Glomerular endothelial cell (primary cell): ENCODE results near the gene TBX3. TPM values are rescaled to one million over a fixed set of nuclear protein-coding genes. Genes with fewer than 3 reads are reported as not detected.

Source experiments
- DNase-seq: peaks from one replicate; pipeline ENCODE4 v3.0.0-alpha.2; 2011; ENCODE audit warnings: low read depth, low spot score; ENCODE audit errors: extremely low read depth
- total RNA-seq: library from RNA; depleted of rRNA; stranded (reverse); fragments of >200 nt; gene quantifications from 2 replicates; pipeline ENCODE4 v1.2.3, GENCODE V29; 2015

Gene TBX3
- total RNA-seq, 1 donor from 2014 or later = 6.9 TPM

DNA sequence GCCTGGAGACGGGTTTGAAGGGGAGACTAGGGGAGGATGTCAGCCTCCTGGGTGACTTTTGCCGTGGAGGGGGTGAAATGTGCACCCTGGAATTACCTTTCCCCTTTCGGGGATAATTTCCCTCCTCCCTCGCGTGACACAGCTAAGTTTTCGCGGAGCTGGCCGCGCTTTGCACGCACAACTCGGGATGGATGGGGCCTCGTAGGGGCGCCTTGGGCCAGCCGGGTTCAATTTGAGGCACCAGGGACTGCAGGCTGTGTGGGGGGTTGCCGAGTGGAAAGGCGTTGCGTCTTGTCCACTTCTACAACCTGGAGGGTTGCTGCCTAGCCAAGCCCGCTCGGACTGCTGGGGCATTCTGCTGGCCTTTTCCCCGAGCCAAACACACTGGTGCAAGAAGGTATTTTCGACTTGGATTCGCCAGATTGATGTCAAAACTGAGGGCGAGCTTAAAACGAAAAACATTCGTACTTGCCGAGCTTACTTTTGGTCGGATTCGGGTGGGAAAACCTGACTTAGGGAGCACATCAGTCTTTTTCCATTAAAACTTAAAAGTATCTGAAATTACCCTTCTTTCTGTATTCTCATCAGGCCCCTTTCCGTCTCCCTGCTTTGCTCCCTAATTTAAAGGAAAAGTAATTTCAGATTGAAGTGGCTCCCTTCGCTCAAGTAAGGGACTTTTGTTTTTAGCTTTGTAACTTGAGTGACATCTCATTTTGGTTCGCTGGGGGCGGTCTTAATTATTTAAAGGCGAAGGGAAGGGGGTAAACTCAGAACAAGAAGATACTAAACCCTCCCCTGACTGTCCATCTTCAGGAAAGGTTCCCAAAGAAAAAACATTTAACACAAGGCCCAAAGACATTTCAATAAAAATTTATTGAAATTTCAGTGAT, 14.3 kb downstream of the TBX3 start:
- no peak for DNase-seq

GRCh38 chr12:114668886-114669288, 15.1 kb downstream of the TBX3 start:
- no peak for DNase-seq

- DNase-seq = no peak
Observed at GRCh38 chr12:114668151-114668885, 15.7 kb downstream of the TBX3 start.

- no peak for DNase-seq
Observed at GRCh38 chr12:114667669-114668150, 16.3 kb downstream of the TBX3 start.

DNA sequence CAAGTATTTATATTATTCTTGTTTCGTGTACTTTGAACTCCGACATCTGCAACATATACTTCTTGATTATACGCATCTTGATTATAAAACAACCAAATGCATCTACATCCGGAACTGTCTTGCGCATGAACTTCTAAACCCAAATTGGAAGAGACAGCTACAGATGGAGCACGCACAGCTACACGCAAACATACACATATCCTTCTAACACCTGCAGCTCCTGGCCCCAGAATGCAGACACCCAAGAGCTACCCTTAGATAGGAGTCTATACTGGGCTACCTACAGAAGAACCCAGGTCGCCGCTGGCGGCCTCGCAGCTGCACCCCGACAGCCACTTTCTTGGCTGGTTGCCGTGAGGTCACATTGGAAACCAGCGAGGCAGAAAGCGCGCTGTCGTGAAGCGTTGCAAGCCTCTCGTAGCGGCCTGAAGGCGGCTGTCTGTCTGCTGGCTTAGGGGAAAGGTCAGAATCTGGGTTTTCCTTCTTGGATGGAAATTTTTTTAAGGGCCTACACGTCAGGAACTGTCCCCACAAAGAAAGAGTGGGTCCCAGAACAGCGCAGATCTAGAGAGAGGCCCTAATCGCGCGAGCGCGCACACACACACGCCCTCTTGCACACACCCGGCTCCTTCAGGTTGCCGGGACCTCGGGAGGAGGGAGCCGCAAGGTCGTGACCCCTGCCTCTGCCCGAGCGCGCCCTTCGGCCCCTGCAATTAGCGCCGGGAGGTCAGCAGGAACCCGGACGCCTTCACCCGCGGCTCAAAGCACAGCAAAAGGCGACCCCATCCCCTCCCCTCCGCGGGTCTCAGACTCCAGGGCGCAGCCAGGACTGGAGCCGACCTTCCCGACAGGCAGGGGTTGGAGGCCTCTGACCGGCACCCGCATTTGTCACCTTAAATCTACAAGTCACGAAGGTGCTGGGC, 17.0 kb downstream of the TBX3 start:
- no peak for DNase-seq

GRCh38 chr12:114665411-114666260, 18.3 kb downstream of the TBX3 start:
- no peak for DNase-seq

DNA sequence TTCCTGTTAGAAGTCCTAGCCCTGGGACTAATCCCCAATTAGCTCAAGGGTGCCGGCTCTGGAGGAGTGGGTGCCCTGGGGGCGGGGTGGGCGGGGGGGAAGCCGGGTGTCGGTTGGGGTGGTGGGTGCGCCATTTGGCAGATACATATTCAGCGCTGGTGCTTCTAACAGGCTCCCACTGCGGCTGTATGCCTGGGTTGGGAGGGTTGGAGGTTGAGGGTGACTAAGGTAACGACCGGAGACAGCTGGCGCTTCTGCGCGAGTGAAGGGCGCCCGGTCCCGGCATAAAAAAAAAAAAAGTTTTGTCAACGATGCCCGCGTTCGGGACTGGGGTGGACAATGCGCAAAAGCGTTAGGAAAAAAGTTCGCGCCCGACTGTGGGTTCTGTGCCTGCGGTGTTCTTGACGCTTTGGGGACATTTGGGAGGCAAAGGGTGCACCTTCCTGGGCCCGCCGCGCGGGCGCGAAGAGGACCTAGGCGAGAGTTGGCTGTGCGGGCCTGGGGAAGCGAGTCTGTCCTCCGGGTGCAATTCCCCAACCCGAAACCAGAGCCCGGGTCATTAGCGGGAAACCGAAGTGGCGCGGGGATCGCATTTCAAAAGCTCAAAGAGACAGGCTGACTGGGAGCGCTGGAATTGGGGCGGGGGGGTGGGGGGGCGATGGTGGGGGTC, 19.2 kb downstream of the TBX3 start:
- DNase-seq = no peak

GRCh38 chr12:114662512-114663177, 21.3 kb downstream of the TBX3 start:
- DNase-seq = peak; percentile 52

GRCh38 chr12:114661245-114661644, 22.7 kb downstream of the TBX3 start:
- no peak for DNase-seq

GRCh38 chr12:114659084-114659483, 24.9 kb downstream of the TBX3 start:
- no peak for DNase-seq

DNA sequence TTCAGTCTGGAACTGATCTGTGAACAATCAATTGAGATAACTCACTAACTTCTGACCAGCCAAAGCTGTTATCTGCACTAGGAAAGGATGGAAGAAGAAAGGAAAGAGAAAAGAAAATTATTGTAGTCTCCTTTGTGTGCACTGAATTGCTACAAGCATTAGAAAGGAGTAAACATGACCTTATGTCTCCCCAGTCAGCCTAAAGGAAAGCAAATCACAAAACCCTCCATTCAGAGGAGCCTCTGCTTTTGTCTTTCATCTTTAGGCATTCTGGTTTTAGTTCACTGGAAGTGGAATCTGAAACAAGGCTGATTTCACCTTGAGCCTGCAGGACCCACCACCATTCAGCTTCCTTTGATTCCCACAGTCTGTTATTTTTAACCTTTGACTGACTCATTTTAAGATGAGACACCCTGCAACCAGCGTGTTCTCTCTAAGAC, 26.0 kb downstream of the TBX3 start:
- no peak for DNase-seq

- no peak for DNase-seq
Observed at GRCh38 chr12:114657597-114657920, 26.4 kb downstream of the TBX3 start.

- DNase-seq = no peak
Observed at GRCh38 chr12:114656906-114657596, 26.9 kb downstream of the TBX3 start.

DNA sequence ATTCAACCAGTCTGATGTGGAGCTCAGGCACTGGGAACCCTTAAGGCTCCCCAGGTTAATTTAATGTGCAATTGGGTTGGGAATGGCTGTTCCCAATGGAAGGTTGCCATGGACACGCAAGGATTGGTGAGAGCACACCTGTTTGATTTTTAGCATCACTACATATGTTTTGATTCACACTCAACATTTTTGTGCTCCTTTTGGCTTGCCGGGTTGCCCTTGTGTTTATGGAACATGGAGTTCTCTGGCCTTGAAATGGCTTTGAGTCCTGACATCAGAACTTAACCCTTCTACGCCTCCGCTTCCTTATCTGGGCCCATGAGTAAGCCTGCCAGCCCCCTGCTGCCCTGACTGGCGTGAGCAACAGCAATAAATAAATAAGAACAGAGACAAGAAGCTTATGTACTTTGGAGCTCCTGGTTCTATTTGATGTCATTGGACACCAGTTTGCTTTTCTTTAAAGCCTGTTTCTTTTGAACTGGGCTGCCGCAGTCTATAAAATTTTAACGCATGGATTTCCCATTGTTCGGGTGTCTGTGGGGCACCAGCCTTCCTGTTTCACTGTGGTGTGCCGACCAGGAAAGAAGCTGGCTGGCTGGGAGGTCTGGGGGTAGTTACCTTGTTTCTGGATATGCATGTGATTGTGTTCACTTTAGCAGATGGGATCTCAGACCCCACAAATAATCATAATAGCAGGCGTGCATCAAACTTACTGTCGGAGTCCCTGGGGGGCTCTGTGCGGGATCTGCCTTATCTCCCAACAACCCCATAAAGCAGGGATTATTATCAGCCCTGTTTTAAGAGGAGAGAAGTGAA, 27.8 kb downstream of the TBX3 start:
- DNase-seq = no peak

DNA sequence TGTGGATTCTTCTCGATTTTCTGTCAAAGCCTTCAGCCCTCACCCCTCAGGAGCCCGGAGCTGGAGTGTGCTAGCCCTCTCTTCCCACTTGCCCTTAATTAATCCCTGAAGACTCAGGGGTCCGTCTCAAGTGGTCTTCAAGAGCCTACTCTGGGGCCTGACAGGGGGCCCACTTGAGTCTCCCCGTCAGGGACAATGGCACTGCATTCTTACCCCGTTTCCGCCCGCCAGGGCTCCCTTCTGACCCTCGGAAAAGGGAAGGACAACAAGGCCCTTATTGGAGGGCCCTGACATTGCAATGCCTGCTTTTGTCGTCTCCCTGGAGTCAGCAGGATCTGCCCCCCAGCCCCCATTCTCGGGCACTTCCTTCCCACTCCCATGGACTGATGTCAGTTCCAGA, 34.4 kb downstream of the TBX3 start:
- DNase-seq = no peak

DNA sequence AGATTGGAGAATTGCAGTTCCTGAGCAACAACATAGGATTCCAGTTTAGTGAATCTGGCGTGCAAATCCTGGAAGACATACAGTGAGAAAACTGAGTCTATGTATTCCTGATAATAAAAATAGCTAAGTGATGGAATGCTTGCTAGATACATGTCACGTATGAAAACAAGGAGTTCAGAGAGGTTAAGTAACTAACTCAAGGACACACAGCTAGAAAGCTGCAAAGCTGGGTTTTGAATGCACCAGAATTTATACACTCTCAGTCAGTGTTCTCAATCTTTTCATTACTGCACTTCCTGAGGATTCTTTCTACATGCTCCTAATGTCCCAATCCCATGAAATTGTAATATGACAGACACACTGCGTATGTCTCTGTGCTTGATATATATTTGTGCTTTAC, 35.3 kb downstream of the TBX3 start:
- DNase-seq = no peak

DNA sequence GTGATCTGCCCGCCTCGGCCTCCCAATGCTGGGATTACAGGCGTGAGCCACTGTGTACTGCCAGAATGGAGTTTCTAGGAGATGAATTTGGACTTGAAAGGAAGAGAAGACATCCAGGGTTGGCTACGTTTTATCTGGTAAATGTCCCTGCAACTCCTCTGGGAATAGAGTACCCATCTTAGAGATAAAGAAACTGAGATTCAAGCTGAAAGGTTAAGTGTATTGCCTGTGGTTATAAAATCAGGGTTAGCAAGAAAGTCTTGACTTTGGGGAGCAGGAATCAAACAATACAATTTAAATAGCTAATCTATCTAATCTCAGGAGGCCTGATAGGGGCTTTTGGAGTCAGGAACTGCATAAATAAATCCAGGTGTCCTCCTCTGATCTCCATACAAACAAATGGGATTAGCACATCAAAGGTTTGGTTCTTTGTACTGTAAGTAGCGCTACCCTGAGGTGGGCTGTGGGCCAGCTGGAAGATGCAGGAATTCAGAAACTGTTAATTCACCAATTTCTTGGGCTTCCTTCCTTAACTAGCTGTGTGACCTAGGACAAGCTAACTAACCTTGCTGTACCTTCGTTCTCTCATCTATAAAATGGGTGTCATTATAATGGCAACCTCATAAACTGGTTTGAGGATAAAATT, 45.1 kb downstream of the TBX3 start:
- DNase-seq = no peak
